GM23338 (cell line): ENCODE results near the gene RSBN1L. TPM values are rescaled to one million over a fixed set of nuclear protein-coding genes. Genes with fewer than 3 reads are reported as not detected.

Experiments
- ATAC-seq: fragments of 200-7000 bp; cut with Tn5 transposase; 3 replicates; pipeline ENCODE4 v1.9.1; 2020
- DNase-seq: peaks from one replicate; pipeline ENCODE4 v3.0.0-alpha.2; 2015; ENCODE audit warnings: low spot score
- H2AFZ ChIP-seq: fragments of 200-600 bp; sonication (generic); 2 replicates; pipeline ENCODE4 v1.8.0; 2016; ENCODE audit warnings: antibody characterized with exemption, mild to moderate bottlenecking, moderate library complexity
- H3F3A ChIP-seq: fragments of 200-600 bp; sonication (generic); replicated peaks from 2 replicates; pipeline ENCODE4 v1.8.0; 2017; ENCODE audit warnings: antibody characterized with exemption, mixed run types, low read depth
- H3K27ac ChIP-seq: fragments of 200-600 bp; sonication (generic); 2 replicates; pipeline ENCODE4 v1.6.1; 2016; ENCODE audit warnings: low read depth
- H3K27me3 ChIP-seq: fragments of 200-600 bp; sonication (generic); 2 replicates; pipeline ENCODE4 v1.8.0; 2016; ENCODE audit warnings: mild to moderate bottlenecking, mixed run types, moderate library complexity; ENCODE audit not compliant: insufficient read depth
- H3K36me3 ChIP-seq: fragments of 200-600 bp; sonication (generic); 2 replicates; pipeline ENCODE4 v1.8.0; 2016; ENCODE audit warnings: mild to moderate bottlenecking; ENCODE audit not compliant: insufficient read depth
- H3K4me1 ChIP-seq: fragments of 200-600 bp; sonication (generic); 2 replicates; pipeline ENCODE4 v1.8.0; 2016; ENCODE audit warnings: mild to moderate bottlenecking, moderate library complexity; ENCODE audit not compliant: insufficient read depth
- H3K4me2 ChIP-seq: fragments of 200-600 bp; sonication (generic); 2 replicates; pipeline ENCODE4 v1.7.1; 2017; ENCODE audit warnings: mixed run types
- H3K4me3 ChIP-seq: fragments of 200-600 bp; sonication (generic); 2 replicates; pipeline ENCODE4 v1.6.1; 2016; ENCODE audit warnings: mixed run types
- H3K79me2 ChIP-seq: fragments of 200-600 bp; sonication (generic); replicated peaks from 2 replicates; pipeline ENCODE4 v1.8.0; 2017; ENCODE audit warnings: mild to moderate bottlenecking; ENCODE audit not compliant: insufficient read depth
- H3K9me2 ChIP-seq: fragments of 200-600 bp; sonication (generic); 2 replicates; pipeline ENCODE4 v1.8.0; 2017; ENCODE audit not compliant: insufficient read depth
- H4K20me1 ChIP-seq: fragments of 200-600 bp; sonication (generic); replicated peaks from 2 replicates; pipeline ENCODE4 v1.8.0; 2017; ENCODE audit warnings: mild to moderate bottlenecking; ENCODE audit not compliant: insufficient read depth
- H3K27ac Mint-ChIP-seq: 2 replicates; pipeline ENCODE4 v1.8.0; 2020; ENCODE audit warnings: inconsistent platforms, mild to moderate bottlenecking, moderate library complexity, mixed read lengths
- H3K27me3 Mint-ChIP-seq: 3 replicates; pipeline ENCODE4 v1.8.0; 2022; ENCODE audit warnings: low read depth, mild to moderate bottlenecking, moderate library complexity, mixed read lengths, inconsistent platforms; ENCODE audit not compliant: insufficient read depth, poor library complexity
- H3K36me3 Mint-ChIP-seq: 3 replicates; pipeline ENCODE4 v1.8.0; 2021; ENCODE audit warnings: low read depth, mild to moderate bottlenecking, inconsistent platforms, moderate library complexity, mixed read lengths
- H3K4me1 Mint-ChIP-seq: 3 replicates; pipeline ENCODE4 v1.8.0; 2020; ENCODE audit warnings: mild to moderate bottlenecking, inconsistent platforms, mixed read lengths
- H3K4me3 Mint-ChIP-seq: 3 replicates; pipeline ENCODE4 v1.8.0; 2021; ENCODE audit warnings: moderate library complexity, mild to moderate bottlenecking, inconsistent platforms, mixed read lengths
- H3K9me3 Mint-ChIP-seq: 3 replicates; pipeline ENCODE4 v1.8.0; 2020; ENCODE audit warnings: moderate library complexity, mild to moderate bottlenecking, inconsistent platforms, mixed read lengths
- CREB1 ChIP-seq: fragments of 250-450 bp; sonication (Bioruptor Pico); IDR thresholded peaks from 2 replicates; pipeline ENCODE4 v1.5.0; 2020; ENCODE audit warnings: low read depth, mild to moderate bottlenecking, moderate library complexity
- CTCF ChIP-seq, 2 experiments: fragments of 200-600 bp in 1 of 2; sonication (generic) in 1 of 2; conservative IDR thresholded peaks; 2 replicates each; pipeline versions ENCODE4 v1.5.1 to v1.6.1; 2016 to 2017; ENCODE audit warnings: antibody characterized with exemption in 2 of 2, low read depth in 2 of 2, mild to moderate bottlenecking in 2 of 2, moderate library complexity in 1 of 2
- ETS1 ChIP-seq: IDR thresholded peaks from 2 replicates; pipeline ENCODE4 v1.6.1; 2016; ENCODE audit warnings: antibody characterized with exemption
- EZH2 ChIP-seq: fragments of 200-600 bp; sonication (generic); IDR thresholded peaks from one replicate; pipeline ENCODE4 v1.8.0; 2017; ENCODE audit warnings: antibody characterized with exemption, mild to moderate bottlenecking, low read depth; ENCODE audit not compliant: unreplicated experiment
- EZH2phosphoT487 ChIP-seq: fragments of 200-600 bp; sonication (generic); IDR thresholded peaks from one replicate; pipeline ENCODE4 v1.8.1; 2018; ENCODE audit warnings: antibody characterized with exemption; ENCODE audit not compliant: unreplicated experiment
- JUNB ChIP-seq: IDR thresholded peaks from one replicate; pipeline ENCODE4 v1.6.1; 2016; ENCODE audit warnings: antibody characterized with exemption; ENCODE audit not compliant: unreplicated experiment
- NANOG ChIP-seq: IDR thresholded peaks from 2 replicates; pipeline ENCODE4 v1.6.1; 2016; ENCODE audit warnings: antibody characterized with exemption, borderline replicate concordance
- POLR2AphosphoS5 ChIP-seq: IDR thresholded peaks from 2 replicates; pipeline ENCODE4 v1.6.1; 2016; ENCODE audit warnings: antibody characterized with exemption, low read depth
- REST ChIP-seq: IDR thresholded peaks from one replicate; pipeline ENCODE4 v1.6.1; 2018; ENCODE audit warnings: antibody characterized with exemption; ENCODE audit not compliant: unreplicated experiment
- STAT1 ChIP-seq: IDR thresholded peaks from one replicate; pipeline ENCODE4 v1.6.1; 2016; ENCODE audit warnings: antibody characterized with exemption; ENCODE audit not compliant: unreplicated experiment
- ZNF114 ChIP-seq: fragments of 250-450 bp; sonication (Bioruptor Pico); IDR thresholded peaks from 2 replicates; pipeline ENCODE4 v1.5.0; 2020; ENCODE audit warnings: mild to moderate bottlenecking, moderate library complexity
- ZNF331 ChIP-seq: fragments of 250-450 bp; sonication (Bioruptor Pico); IDR thresholded peaks from 2 replicates; pipeline ENCODE4 v1.5.0; 2020; ENCODE audit warnings: low read depth, mild to moderate bottlenecking, moderate library complexity
- ZNF462 ChIP-seq: fragments of 250-450 bp; sonication (Bioruptor Pico); IDR thresholded peaks from 2 replicates; pipeline ENCODE4 v1.5.0; 2020; ENCODE audit warnings: mild to moderate bottlenecking, moderate library complexity
- polyA plus RNA-seq: library from polyadenylated mRNA; unstranded; fragments of >200 nt; fragmentation: Nextera tagmentation; extraction: Ambion mirVana; gene quantifications from 2 replicates; pipeline ENCODE4 v1.2.1, GENCODE V29; 2016
- total RNA-seq: library from RNA; depleted of rRNA; stranded (reverse); fragments of >200 nt; shearing (Covaris generic); gene quantifications from 2 replicates; pipeline ENCODE4 v1.2.3, GENCODE V29; 2014

RSBN1L gene
- total and polyA plus RNA-seq, 2 experiments from 2014 or later: 9.7 to 19.7 TPM

GRCh38 chr7:77778535-77778934 is 82.3 kb downstream of the RSBN1L start:
- Mint-ChIP-seq H3K4me3 (no peak overlapping the region), H3K4me1 (no peaks in the 10 kb centered on the region), H3K27me3 (no peaks in the 10 kb centered on the region), H3K9me3 (no peaks in the 10 kb centered on the region), H3K27ac (no peak overlapping the region), H3K36me3 (peaks cover 36% of the 10 kb centered on the region; the same call in 2 of the 3 replicates)
- Histone ChIP-seq H3K36me3 (no peaks in the 10 kb centered on the region), H2AFZ (no peak overlapping the region), H3K4me3 (no peak overlapping the region), H3K27me3 (no peaks in the 10 kb centered on the region), H3K9me2 (no peaks in the 10 kb centered on the region), H3K4me1 (no peaks in the 10 kb centered on the region), H3K79me2 (no peaks in the 10 kb centered on the region), H3K27ac (no peak overlapping the region), H4K20me1 (no peaks in the 10 kb centered on the region), H3F3A (no peaks in the 10 kb centered on the region), H3K4me2 (no peak overlapping the region)
- ATAC-seq (no peak), DNase-seq (no peak)
- no peak for TF ChIP-seq POLR2AphosphoS5
- no peak for TF ChIP-seq CREB1 (CRISPR knock-in tag)
- no peak for TF ChIP-seq EZH2
- no peak for TF ChIP-seq JUNB
- no peak for TF ChIP-seq STAT1
- TF ChIP-seq ZNF462: no peak
- no peak for TF ChIP-seq ZNF114 (CRISPR knock-in tag)
- TF ChIP-seq NANOG: no peak
- TF ChIP-seq ETS1: no peak
- TF ChIP-seq ZNF331 (CRISPR knock-in tag): no peak
- no peak for TF ChIP-seq CTCF (conservative IDR thresholded peaks at IDR 0.05; ENCODE audit: low read depth in 2 of 2)
- TF ChIP-seq REST: no peak
- no peak for TF ChIP-seq EZH2phosphoT487
